Umbilical cord (tissue), 2 donors: ENCODE results near the gene GOLGA6L2. TPM values are rescaled to one million over a fixed set of nuclear protein-coding genes. Genes with fewer than 3 reads are reported as not detected.
"Not testable (repeated sequence)": the region's sequence is repeated elsewhere in the genome, so short reads cannot be mapped to it uniquely, and the experiment has no call there.

Experiments used
- DNase-seq: peaks from one replicate; pipeline ENCODE4 v3.0.0-alpha.2; 2015; ENCODE audit warnings: low spot score
- total RNA-seq: library from RNA; depleted of rRNA; stranded (reverse); fragments of >200 nt; gene quantifications from one replicate; pipeline ENCODE4 v1.2.3, GENCODE V29; 2014; ENCODE audit warnings: low replicate concordance; ENCODE audit not compliant: insufficient read depth

The GOLGA6L2 gene, protein sequence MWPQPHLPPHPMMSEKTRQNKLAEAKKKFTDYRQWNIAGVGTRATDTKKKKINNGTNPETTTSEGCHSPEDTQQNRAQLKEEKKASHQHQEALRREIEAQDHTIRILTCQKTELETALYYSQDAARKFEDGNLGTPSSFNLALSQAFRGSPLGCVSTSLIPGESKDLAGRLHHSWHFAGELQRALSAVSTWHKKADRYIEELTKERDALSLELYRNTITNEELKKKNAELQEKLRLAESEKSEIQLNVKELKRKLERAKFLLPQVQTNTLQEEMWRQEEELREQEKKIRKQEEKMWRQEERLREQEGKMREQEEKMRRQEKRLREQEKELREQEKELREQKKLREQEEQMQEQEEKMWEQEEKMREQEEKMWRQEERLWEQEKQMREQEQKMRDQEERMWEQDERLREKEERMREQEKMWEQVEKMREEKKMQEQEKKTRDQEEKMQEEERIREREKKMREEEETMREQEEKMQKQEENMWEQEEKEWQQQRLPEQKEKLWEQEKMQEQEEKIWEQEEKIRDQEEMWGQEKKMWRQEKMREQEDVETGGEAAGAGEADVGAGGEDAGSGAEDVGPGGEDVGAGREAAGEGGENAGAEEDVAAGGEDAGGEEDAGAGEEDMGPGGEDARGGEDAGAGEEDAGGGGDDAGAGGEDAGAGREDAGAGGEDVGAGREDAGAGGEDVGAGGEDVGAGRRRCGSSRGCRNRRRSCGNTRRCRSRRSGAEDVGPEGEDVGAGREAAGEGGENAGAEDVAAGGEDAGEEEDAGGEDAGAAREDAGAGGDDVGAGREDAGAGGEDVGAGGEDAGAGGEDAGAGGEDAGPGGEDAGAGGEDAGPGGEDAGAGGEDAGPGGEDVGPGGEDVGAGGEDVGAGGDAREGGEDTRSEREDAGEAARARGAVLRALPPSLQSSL
- not detected for total RNA-seq

DNA sequence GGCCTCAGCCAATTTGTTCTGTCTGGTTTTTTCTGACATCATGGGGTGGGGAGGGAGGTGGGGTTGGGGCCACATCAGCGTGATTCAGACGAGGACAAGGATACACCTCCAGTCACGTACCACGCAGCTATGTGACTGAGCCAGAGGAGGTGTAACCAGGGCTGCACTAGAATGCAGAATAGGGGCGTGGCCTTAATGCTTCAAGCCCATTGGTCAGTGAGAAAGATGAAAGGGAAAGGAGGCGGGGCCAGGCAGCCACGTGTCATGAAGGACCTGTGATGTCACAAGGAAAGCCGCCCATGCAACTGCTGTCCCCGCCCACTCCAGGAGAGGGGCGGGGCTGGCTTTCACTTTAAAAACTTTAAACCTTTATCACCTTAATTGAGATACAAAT lies at the start of gene GOLGA6L2:
GOLGA6L2 (minus strand) TSS at position 137 of the 394 bp plus-strand sequence; CDS start at position 75, 62 bp downstream.
- DNase-seq, result no peak

DNA sequence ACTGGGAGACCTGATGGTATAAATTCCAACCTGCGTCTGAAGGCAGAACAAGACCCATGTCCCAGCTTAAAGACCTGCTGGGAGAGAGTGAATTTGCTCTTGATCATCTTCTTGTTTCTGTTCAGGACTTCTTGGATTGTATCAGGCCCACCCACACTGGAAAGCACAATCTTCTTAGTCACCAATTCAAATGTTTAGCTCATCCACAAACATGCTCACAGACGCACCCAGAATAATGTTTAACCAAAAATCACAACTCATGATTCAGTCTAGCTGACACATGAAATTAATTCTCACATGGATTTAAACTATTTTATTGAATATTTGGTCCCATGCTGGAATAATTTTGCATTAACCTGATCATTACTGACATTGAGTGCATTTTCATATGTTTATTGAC lies 37.8 kb upstream of the GOLGA6L2 start:
- DNase-seq, result no peak

DNA sequence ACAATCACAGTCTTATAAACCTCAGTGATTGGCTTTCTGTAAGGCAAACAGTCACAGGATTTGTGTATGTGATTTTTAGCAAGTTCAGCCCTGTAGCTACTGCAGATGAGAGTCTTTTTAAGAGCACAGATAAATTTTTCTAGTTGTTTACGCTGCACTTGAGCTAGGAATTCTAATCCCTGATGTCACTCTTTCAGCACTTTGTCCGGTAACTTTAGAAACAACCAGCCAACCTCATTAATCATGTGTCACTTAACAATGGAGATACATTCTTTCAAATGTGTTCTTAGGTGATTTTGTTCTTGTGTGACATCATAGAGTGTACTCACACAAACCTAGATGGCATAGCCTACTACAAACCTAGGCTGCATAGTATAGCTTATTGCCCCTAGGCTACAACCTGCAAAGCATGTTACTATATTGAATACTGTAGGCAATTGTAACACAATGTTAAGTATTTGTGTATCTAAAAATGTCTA lies 36.8 kb upstream of the GOLGA6L2 start:
- peak; percentile 19 for DNase-seq

DNA sequence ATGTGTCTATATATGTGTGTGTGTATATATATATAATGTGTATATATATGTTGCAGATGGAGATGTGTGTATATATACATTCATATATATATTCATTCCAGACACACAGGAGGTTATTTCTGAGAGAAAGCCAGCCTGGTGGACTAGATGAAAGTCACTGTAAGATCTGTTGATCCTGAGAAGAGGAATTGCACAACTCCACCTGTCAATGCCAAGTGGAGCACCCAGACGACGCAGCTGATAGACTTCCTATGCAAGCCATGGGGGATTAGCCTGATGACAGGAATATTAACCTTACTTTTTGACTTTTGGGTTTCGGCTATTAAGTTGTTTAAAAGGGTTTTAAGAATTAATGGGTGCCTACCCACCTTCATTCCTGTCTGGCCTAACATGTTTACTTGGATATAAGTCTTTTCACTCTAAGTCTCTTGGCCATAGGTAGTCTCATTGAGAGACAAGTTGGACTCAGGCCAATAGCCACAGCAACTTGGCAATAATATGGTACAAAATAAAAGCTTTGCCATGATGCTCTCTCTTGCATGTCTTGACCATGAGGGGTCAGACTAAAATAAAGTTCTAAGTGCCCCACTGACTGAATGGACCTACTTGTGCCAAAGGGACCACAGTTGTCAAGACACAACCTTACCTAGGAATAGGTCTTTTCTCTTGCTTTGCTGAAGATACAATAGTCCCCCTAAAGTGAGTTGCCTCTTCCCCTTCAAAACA lies 35.9 kb upstream of the GOLGA6L2 start:
- DNase-seq, result no peak

DNA sequence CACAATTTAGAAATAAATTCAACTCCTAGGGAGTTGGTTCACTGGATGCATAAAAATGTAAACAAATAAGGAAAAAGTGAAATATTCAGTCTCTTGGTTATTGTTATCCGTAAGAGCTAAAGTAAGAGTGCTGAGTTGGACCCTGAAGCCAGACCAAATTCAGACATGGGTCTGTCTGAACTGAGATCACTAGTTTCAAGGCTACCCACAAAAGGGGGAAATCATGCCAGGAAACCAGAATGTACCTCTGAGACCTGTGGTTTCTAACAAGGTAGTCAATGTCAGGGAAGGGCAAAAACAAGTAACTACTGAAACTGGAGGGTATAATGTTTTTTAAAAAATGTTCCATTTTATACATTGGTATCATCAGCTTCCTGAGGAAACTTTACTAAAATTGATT lies 35.2 kb upstream of the GOLGA6L2 start:
- no peak for DNase-seq

DNA sequence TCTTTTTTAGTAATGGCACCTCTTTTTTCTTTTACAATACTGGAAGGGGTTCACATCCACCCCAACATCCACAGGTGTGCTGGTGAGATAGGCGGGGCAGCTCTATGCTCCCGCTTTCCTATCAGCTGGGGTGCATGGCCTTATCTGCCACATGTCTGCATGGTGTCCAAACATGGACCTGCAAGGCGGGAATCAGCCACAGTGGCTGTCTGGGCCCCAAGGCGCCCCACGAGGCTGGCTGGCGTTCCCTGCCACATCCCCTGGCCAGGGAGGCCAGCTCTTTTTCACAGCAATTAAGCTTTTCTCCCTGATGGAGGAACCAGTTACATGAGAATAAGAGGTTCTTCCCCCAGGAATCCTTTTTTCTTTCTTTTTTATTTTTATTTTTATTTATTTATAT lies 30.9 kb upstream of the GOLGA6L2 start:
- DNase-seq, result no peak

DNA sequence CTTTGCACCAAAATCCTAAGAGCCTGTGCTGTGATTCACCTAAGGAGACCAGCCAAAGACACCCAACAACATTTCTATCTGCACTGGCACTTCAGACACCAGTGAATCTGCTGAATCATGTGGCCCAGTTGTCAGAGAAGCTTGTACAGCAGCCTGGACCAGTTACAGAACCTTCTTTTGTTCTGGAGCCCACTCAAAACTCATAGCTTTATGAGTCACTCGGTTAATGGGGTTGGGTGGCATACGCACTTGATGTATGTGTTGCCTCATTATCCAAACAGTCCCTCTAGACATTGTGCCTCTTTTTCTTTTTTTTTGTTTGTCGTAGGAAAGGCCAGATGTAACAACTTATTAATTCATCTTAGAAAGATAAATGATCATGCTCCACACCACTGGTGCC lies 25.6 kb upstream of the GOLGA6L2 start:
- DNase-seq, result no peak

DNA sequence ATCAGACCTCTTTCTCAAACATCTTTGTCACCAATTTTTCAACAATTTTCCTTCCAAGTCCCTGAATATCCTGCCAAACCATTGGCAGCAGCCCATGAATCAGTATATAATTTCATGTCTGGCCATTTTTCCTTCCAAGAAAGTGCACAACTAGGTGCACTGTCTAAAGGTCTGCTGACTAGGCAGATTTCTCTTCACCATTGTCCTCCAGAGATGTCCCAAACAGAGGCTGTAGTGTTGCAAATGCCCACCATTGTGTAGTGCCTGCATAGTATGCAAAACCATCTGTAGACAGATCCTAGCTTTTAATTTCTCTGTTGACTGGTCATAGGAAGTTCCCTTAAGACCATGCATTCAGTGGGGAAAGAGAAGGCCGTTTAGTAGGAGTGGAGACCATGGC lies 25.0 kb upstream of the GOLGA6L2 start:
- no peak for DNase-seq

DNA sequence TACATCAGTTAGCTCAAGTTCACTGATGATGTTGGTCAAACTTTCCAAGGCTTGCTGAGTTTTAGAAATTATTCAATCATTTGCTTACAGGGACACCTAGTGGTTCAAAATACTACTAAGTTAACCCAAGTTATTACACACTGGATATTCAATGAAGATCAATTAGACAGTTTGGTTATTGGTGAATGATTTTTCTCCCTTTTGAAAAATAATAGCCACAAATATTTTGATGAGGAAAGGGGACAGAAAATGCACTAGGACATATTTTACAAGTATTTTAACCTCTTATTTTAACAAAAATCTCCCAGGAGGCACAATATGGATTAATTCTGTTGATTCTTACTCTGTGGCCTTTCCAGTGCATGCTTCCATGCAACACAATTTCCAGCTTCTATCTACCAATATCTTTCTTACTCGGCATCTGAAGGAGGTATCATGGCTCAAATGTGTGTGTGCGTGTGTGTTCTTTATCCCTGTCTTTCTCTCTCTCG lies 20.1 kb upstream of the GOLGA6L2 start:
- DNase-seq, result peak; percentile 41

DNA sequence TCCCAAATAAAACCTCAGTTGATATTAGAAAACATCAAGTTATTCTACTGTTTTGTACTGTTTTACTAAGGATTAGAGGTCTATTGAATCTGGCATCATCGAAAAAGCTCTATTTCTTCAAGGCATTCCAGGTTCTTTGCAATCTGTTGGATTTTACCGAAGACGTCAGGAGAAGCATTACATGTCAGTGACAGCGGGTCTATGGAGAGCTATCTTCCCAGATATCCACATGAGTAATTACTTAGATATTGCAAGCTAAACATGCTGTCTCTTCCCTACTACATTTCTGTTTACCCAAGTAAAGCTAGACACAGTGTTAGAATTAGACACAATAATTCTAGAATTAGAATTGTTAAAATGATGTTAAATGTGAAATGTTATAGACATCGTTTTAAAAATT lies 10.8 kb upstream of the GOLGA6L2 start:
- DNase-seq, result no peak

DNA sequence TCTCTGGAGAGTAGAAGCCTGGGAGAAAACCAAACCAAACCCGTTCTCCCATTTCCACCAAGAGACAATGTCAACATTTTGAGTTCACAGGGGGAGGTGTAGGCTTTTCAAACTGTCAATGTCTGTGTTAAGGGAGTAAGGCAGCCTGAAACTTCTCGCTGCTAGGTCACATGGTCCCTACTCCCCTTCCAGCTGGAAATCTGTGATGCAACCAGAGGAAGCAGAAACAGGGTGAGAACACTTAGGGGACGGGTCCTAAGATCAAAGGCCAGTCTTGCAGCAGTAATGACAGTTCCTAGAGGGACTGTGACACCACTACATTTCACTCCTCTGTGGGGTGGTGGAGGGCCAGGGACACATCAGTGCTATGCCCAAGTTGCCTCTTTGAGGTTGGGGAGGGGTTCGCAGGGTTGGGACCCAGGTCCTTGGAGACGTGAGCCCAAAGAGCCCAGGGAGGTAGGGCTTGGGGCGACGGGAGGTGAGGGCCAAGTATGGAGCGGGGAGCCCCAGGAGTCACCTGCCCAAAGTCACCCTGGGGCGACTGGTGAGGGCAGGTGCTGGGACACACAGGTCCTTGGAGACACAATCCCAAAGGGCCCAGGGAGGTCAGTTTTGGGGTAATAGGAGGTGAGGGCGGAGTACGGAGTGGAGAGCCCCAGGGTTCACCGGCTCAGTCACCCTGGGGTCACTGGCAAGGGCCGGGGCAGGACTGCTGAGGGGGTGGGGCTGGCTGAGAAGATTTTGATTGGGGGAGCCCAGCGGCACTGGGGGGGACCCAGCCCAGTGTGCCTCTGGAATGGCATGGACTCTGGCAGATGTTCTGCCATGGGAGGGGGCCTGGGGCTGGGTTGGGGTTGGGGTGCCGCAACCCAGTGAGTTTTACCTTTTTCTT lies 582 bp downstream of the GOLGA6L2 start:
- DNase-seq, result no peak

DNA sequence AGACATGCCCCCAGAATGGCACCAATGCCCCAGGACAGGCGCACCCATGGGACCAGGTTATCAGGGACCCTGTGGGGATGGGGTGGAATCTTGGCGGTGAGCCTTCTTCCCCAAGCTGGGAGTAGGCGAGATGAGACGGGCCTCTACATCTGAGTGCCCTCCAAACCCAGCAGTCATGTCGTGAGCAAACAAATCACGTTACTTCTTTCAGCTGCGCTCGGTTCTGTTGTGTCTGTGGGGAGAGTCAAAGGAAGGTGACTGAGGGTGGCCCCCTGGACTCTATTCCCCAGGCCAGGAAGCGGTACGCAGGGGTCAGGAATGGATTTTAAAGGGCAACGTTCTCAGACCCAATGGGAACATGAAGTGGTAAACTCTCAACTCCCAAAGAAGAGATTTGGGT lies 2.8 kb downstream of the GOLGA6L2 start:
- DNase-seq, result no peak

DNA sequence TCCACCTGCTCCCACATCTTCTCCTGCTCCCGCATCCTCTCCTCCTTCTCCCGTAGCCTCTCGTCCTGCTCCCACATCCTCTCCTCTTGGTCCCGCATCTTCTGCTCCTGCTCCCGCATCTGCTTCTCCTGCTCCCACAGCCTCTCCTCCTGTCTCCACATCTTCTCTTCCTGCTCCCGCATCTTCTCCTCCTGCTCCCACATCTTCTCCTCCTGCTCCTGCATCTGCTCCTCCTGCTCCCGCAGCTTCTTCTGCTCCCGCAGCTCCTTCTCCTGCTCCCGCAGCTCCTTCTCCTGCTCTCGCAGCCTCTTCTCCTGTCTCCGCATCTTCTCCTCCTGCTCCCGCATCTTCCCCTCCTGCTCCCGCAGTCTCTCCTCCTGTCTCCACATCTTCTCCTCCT lies 5.8 kb downstream of the GOLGA6L2 start:
- no peak for DNase-seq

DNA sequence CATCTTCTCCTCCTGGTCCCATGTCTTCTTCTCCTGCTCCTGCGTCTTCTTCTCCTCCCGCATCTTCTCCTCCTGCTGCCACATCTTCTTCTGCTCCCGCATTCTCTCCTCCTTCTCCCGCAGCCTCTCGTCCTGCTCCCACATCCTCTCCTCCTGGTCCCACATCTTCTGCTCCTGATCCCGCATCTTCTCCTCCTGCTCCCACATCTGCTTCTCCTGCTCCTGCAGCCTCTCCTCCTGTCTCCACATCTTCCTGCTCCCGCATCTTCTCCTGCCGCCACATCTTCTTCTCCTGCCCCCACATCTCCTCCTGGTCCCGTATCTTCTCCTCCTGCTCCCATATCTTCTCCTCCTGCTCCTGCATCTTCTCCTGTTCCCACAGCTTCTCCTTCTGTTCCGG lies 6.4 kb downstream of the GOLGA6L2 start:
- no peak for DNase-seq

DNA sequence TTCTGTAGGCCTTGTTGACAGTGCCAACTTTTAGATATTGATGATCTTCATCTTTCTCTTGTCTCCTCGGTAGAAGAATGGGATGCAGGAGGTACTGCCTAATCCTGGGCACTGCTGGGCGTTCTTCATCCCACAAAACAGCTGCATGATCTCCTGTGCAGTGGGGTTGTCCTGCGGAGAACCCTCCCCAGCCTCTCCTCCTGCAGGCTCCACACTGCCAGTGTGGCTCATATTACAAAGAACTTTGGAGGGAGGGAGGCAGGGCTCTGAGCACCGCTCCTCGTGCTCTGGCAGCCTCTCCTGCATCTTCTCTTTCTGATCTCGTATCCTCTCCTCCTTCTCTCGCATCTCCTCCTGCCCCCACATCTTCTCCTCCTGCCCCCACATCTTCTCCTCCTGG lies 7.5 kb downstream of the GOLGA6L2 start:
- no peak for DNase-seq

DNA sequence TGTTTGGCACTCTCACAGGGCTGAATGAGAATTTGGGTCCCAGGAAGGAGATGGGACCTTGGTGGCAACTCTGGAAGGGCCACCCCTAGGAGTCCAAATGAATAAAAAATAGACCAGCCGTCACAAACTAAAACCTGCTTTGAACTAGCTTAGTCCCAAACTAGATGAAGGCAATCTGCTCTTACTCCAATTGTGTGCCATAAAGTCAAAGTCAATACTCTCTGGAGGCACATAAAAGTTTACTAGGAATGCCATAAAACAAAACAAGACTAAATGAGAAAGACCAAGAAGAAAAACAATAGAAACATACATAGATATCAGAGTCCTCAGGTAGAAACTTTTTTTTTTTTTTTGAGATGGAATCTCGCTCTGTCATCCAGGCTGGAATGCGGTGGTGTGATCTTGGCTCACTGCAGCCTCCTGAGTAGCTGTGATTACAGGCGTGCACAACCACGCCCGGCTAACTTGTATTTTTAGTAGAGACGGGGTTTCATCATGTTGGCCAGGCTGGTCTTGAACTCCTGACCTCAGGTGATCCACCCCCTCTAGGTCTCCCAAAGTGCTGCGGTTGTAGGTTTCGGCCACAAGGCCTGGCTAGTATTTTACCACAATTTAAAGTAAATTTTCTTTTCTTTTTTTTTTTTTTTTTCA lies 8.1 kb downstream of the GOLGA6L2 start:
- no peak for DNase-seq

DNA sequence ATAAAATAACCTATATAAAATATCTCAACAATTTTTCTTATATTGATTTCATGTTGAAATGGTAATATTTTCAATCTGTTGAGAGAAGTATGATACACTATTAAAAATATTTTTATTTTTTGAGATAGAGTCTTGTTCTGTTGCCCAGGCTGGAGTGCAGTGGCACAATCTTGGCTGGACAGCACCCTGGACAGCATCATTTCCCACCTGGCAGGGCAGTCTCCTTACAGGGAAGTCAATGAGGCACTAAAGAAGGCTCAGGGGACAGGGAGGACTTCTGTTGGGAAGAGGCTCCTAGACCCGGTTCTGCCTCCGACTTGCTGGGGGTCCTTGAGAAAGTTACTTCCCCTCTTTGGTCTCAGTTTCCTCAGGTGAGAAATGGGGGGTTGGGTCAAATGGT lies 9.4 kb downstream of the GOLGA6L2 start:
- DNase-seq, result no peak

DNA sequence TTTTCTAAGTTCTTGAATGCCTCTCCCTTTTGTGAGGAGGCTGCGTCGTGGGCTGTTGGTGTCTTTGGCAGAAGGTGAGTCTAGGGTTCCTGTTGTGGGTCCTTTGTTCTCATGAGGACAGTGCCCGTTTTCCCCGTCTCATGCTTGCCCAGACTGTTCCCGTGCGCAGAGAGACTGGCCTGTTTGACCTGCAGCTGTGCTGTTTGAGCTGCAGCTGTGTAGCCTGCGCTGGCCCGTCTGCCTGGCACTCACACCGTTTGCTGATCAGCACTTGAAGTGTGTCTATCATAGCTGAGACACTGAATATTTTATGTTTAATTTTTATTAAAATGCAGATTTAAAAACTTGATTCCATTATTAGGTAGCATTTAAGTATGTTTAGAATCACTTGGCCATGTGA lies 9.9 kb downstream of the GOLGA6L2 start:
- no peak for DNase-seq

DNA sequence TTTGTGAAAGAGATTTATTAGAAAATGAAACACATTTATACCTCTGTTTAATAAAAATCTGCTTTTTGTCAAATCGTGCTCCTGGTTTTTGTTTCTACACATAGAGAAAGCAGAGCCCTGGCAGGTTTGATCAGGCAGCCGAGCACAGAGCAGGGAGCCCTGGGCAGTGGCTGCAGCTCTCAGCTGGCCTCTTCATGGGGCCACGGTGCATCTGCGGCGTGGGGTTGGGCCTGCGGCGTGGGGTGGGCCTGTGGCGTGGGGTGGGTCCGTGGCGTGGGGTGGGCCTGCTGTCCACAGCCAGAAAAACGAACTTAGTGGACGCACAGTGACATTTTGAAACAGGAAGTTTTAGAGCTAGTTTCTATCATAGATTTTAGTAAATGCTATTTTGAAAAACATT lies 10.6 kb downstream of the GOLGA6L2 start:
- DNase-seq, result no peak

DNA sequence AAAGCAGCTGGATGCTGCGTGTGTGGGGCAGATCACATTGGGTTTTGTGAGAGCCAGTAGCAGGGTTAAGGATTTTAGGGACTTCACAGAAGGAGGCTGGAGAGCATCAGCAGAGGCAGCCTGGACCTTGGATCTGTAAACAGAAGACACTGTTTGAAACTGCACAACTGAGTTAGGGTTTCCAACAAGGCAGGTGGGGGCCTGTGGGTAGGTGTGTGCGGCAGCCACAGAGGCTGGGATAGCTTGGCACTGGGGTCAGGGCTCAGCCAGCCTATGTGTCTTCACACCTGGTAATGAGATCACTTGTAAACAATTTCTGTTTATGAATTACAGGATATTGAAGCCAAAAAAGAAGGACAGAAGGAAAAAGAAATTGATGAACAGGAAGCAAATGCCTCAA lies 12.3 kb downstream of the GOLGA6L2 start:
- DNase-seq, result not testable (repeated sequence)
